Caco-2 (cell line): ENCODE measurements around the gene PCDH1. TPM values are rescaled to one million over a fixed set of nuclear protein-coding genes. Genes with fewer than 3 reads are reported as not detected.

ENCODE experiments used
- BruUV-seq: library from RNA; stranded (reverse); fragments of 400-500 nt; replicated peaks from 2 replicates; lab custom pipeline; 2021; lab: Mats Ljungman, UMichigan
- CTCF ChIA-PET: fragments of 300-600 bp; sonication (Branson Sonifier 250); formaldehyde crosslinking; loops from one replicate; lab custom pipeline; 2022; ENCODE audit warnings: antibody characterized with exemption; lab: Charles Lee
- POLR2A ChIA-PET: fragments of 300-600 bp; sonication (Branson Sonifier 250); formaldehyde crosslinking; loops from one replicate; lab custom pipeline; 2022; ENCODE audit warnings: antibody characterized with exemption; lab: Charles Lee
- DNase-seq, 2 experiments: peaks; one replicate each; pipeline versions ENCODE4 v3.0.0 to v3.0.0-alpha.2; 2020 to 2022
- H3K27me3 ChIP-seq: replicated peaks from 2 replicates; pipeline ENCODE4 v1.6.0; 2011; ENCODE audit warnings: low read length; ENCODE audit not compliant: control insufficient read depth, insufficient read depth
- H3K36me3 ChIP-seq: 2 replicates; pipeline ENCODE4 v1.5.1; 2011; ENCODE audit warnings: low read length; ENCODE audit not compliant: control insufficient read depth, insufficient read depth
- H3K4me1 ChIP-seq: fragments of 250-450 bp; sonication (Bioruptor Pico); 2 replicates; pipeline ENCODE4 v1.5.1; 2020; ENCODE audit warnings: mild to moderate bottlenecking
- H3K4me3 ChIP-seq: 2 replicates; pipeline ENCODE4 v1.5.1; 2011; ENCODE audit warnings: low read depth, mild to moderate bottlenecking, control low read depth, low read length
- H3K9me3 ChIP-seq: fragments of 250-450 bp; sonication (Bioruptor Pico); 2 replicates; pipeline ENCODE4 v1.5.1; 2020; ENCODE audit warnings: mild to moderate bottlenecking, moderate library complexity
- H3K27ac Mint-ChIP-seq: one replicate; pipeline ENCODE4 v1.8.0; 2022; ENCODE audit warnings: mixed read lengths; ENCODE audit not compliant: unreplicated experiment
- H3K27me3 Mint-ChIP-seq: one replicate; pipeline ENCODE4 v1.8.0; 2022; ENCODE audit warnings: mixed read lengths; ENCODE audit not compliant: insufficient read depth, unreplicated experiment
- H3K36me3 Mint-ChIP-seq: one replicate; pipeline ENCODE4 v1.8.0; 2022; ENCODE audit warnings: mild to moderate bottlenecking, mixed read lengths; ENCODE audit not compliant: insufficient read depth, unreplicated experiment
- H3K4me1 Mint-ChIP-seq: one replicate; pipeline ENCODE4 v1.8.0; 2022; ENCODE audit warnings: low read depth, mixed read lengths; ENCODE audit not compliant: unreplicated experiment
- H3K4me3 Mint-ChIP-seq: one replicate; pipeline ENCODE4 v1.8.0; 2022; ENCODE audit warnings: mild to moderate bottlenecking, moderate library complexity, mixed read lengths; ENCODE audit not compliant: unreplicated experiment
- H3K9me3 Mint-ChIP-seq: one replicate; pipeline ENCODE4 v1.8.0; 2022; ENCODE audit warnings: mixed read lengths; ENCODE audit not compliant: unreplicated experiment
- intact Hi-C: fragments of 100-400 bp; cut with micrococcal nuclease; formaldehyde crosslinking; loops from one replicate; pipeline ENCODE4 v1.10.0; 2022; ENCODE audit not compliant: unreplicated experiment
- total RNA-seq: library from RNA; stranded (reverse); gene quantifications from 2 replicates; pipeline ENCODE4 v1.2.3, GENCODE V29; 2022
- TF ChIP-seq, protein P1 (sequence below), 2 experiments: fragments of 200-600 bp in 1 of 2; IDR thresholded peaks; 1 replicate in 1 of 2; 2 replicates in 1 of 2; pipeline versions ENCODE4 v1.5.1 to v1.8.0; 2011 to 2022; ENCODE audit warnings: antibody characterized with exemption in 1 of 2, control low read depth in 1 of 2, inconsistent platforms in 1 of 2, low read depth in 1 of 2, low read length in 1 of 2, mild to moderate bottlenecking in 1 of 2, moderate library complexity in 1 of 2; ENCODE audit not compliant: insufficient read depth in 1 of 2, severe bottlenecking in 1 of 2, unreplicated experiment in 1 of 2

PCDH1 gene
- total RNA-seq, 1 experiment from 2014 or later: 1.5 TPM

DNA sequence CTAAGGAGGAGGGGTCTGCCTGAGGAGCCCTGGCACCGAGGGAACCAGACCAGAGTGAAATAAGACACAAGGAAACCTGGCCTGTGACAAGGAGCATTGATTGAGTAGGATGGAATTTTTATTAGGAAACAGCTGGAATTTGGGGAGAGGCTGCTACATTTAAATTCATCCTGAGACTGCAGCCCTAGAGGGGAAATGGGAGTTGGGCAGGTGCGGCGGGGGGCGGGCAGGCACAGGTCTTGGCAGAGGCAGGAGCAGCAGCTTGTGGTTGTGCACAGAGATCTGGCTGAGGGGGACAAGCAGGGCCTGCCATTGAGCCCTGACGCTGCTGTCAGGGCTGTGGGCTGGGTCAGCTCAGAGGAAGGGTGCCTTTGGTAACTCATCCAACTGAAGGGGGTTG, 71.6 kb downstream of the PCDH1 start:
- no peak overlapping the region for H3K4me3 ChIP-seq
- intact Hi-C loops: no loop called here
- TF ChIP-seq, protein P1, sequence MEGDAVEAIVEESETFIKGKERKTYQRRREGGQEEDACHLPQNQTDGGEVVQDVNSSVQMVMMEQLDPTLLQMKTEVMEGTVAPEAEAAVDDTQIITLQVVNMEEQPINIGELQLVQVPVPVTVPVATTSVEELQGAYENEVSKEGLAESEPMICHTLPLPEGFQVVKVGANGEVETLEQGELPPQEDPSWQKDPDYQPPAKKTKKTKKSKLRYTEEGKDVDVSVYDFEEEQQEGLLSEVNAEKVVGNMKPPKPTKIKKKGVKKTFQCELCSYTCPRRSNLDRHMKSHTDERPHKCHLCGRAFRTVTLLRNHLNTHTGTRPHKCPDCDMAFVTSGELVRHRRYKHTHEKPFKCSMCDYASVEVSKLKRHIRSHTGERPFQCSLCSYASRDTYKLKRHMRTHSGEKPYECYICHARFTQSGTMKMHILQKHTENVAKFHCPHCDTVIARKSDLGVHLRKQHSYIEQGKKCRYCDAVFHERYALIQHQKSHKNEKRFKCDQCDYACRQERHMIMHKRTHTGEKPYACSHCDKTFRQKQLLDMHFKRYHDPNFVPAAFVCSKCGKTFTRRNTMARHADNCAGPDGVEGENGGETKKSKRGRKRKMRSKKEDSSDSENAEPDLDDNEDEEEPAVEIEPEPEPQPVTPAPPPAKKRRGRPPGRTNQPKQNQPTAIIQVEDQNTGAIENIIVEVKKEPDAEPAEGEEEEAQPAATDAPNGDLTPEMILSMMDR (IDR thresholded peaks at IDR 0.05; ENCODE audit: insufficient read depth in 1 of 2, low read depth in 1 of 2, low read length in 1 of 2, severe bottlenecking in 1 of 2, unreplicated experiment in 1 of 2): no peak
- Mint-ChIP-seq H3K4me3 (no peak overlapping the region), H3K4me1 (no peaks in the 10 kb centered on the region), H3K27ac (no peak overlapping the region), H3K36me3 (no peaks in the 10 kb centered on the region), H3K27me3 (peaks cover 11% of the 10 kb centered on the region), H3K9me3 (no peaks in the 10 kb centered on the region)
- no peaks in the 10 kb centered on the region for H3K9me3 ChIP-seq
- DNase-seq: no peak
- H3K4me1 ChIP-seq: no peaks in the 10 kb centered on the region
- POLR2A ChIA-PET: no interaction called here
- 0 out of 2 replicates have a peak, but pooled peaks cover 2% of the 10 kb centered on the region for H3K27me3 ChIP-seq
- no TSS peak for BruUV-seq
- H3K36me3 ChIP-seq: no peaks in the 10 kb centered on the region
- CTCF ChIA-PET: no interaction called here

DNA sequence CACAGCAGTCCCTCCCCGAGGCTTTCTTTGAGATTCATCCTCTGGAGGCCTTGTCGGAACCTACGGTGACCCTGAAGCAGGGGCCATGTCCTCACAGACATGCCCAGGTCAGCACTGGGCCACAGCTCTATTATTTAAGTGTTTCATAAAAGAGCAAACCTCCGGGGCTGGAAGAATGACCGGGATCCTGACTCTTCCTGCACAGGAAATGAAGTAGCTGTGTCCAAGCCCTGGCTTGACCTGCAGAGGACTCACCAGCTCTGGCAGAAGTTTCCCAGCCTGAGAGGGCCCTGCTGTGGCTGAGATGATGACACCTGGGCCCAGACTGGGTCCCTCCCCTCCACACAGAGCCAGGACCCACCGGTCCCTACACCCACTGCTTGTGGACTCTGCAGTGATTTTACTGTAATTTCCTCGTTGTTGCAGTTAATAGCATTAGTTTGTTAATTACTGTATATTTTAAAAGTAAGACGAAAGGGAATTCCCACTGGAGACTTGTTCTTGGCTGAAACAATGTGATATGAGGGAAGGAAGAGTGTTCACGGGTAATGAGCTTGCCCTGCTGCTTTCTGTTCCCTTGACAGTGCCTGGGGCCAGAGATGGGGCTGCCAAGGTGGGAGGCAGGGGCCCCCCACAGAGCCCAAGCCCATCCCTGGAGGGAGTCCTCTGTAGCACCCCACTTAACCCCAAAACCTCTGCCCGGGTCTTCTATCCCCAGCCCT, 72.2 kb downstream of the PCDH1 start:
- intact Hi-C loops: no loop called here
- H3K36me3 ChIP-seq: no peaks in the 10 kb centered on the region
- H3K4me1 ChIP-seq: no peaks in the 10 kb centered on the region
- Mint-ChIP-seq H3K27me3 (peaks cover 6% of the 10 kb centered on the region), H3K36me3 (no peaks in the 10 kb centered on the region), H3K9me3 (no peaks in the 10 kb centered on the region), H3K4me1 (no peaks in the 10 kb centered on the region), H3K4me3 (no peak overlapping the region), H3K27ac (no peak overlapping the region)
- ChIA-PET POLR2A (no interaction called here), CTCF (no interaction called here)
- no peaks in the 10 kb centered on the region for H3K9me3 ChIP-seq
- 0 out of 2 replicates have a peak, but pooled peaks cover 2% of the 10 kb centered on the region for H3K27me3 ChIP-seq
- H3K4me3 ChIP-seq: no peak overlapping the region
- TF ChIP-seq, protein P1 (IDR thresholded peaks at IDR 0.05; ENCODE audit: insufficient read depth in 1 of 2, low read depth in 1 of 2, low read length in 1 of 2, severe bottlenecking in 1 of 2, unreplicated experiment in 1 of 2): no peak
- DNase-seq: no peak
- BruUV-seq: no TSS peak

DNA sequence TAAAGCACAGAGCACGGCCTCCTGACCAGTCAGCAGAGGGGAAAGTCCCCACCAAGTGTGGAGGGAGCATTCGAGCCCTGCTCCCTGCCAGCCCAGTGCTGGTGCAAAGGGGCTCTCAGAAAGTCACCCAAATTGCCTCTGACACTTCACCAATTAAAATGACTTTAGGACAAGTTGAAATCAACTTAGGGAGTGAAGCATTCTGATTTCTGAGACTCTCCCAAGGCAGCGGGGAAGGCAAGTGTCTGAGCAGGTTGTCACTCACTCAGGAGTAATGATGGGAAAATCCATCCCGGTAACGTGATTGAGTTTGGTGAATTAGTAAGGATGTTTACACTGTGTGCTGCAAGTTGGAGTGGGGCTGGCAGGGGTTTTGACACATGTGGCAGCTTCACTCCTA, 73.7 kb downstream of the PCDH1 start:
- TF ChIP-seq, protein P1 (IDR thresholded peaks at IDR 0.05; ENCODE audit: insufficient read depth in 1 of 2, low read depth in 1 of 2, low read length in 1 of 2, severe bottlenecking in 1 of 2, unreplicated experiment in 1 of 2): no peak
- intact Hi-C loops: no loop called here
- no peak overlapping the region for H3K27ac Mint-ChIP-seq
- CTCF ChIA-PET: interaction anchor here (1.4 kb wide), 1 partner anchor 112 kb away, joined by 5 read pairs; no protein-coding TSS in a partner anchor
- no peaks in the 10 kb centered on the region for H3K9me3 ChIP-seq
- no TSS peak for BruUV-seq
- H3K4me3 Mint-ChIP-seq: no peak overlapping the region
- DNase-seq: no peak
- no peaks in the 10 kb centered on the region for H3K36me3 ChIP-seq
- no peaks in the 10 kb centered on the region for H3K9me3 Mint-ChIP-seq
- H3K36me3 Mint-ChIP-seq: no peaks in the 10 kb centered on the region
- no peak overlapping the region for H3K4me3 ChIP-seq
- POLR2A ChIA-PET: no interaction called here
- 0 out of 2 replicates have a peak, but pooled peaks cover 2% of the 10 kb centered on the region for H3K27me3 ChIP-seq
- H3K4me1 Mint-ChIP-seq: no peaks in the 10 kb centered on the region
- H3K4me1 ChIP-seq: no peaks in the 10 kb centered on the region
- H3K27me3 Mint-ChIP-seq: peaks cover 6% of the 10 kb centered on the region

Other genes with a start within 250 kb of the PCDH1 start
- 73.0 and 74.5 TPM in 2 replicates for gene HDAC3, start 241.6 kb downstream of the PCDH1 start, total RNA-seq
- gene RELL2, start 241.4 kb downstream of the PCDH1 start, total RNA-seq: 8.7 and 13.6 TPM in 2 replicates
- gene FCHSD1, start 227.0 kb downstream of the PCDH1 start, total RNA-seq: 25.0 and 26.8 TPM in 2 replicates
- 6.3 and 7.5 TPM in 2 replicates for gene ARAP3, start 196.2 kb downstream of the PCDH1 start, total RNA-seq
- 67.6 and 78.6 TPM in 2 replicates for gene DELE1, start 45.5 kb upstream of the PCDH1 start, total RNA-seq
- not detected in 2 replicates for gene PCDH12, start 79.8 kb upstream of the PCDH1 start, total RNA-seq
- 35.1 and 38.7 TPM in 2 replicates for gene RNF14, start 90.7 kb upstream of the PCDH1 start, total RNA-seq
- gene GNPDA1, start 134.6 kb upstream of the PCDH1 start, total RNA-seq: 61.3 and 70.9 TPM in 2 replicates
- 49.0 and 51.6 TPM in 2 replicates for gene NDFIP1, start 230.4 kb upstream of the PCDH1 start, total RNA-seq